B cell (primary cell): ENCODE results near the gene SCN4B.

ENCODE experiments used
- CTCF ChIP-seq: fragments of 200-600 bp; IDR thresholded peaks from one replicate; pipeline ENCODE4 v1.8.0; 2022; ENCODE audit warnings: antibody characterized with exemption, mild to moderate bottlenecking
- EZH2 ChIP-seq: IDR thresholded peaks from 2 replicates; pipeline ENCODE4 v1.6.1; 2012; ENCODE audit warnings: borderline replicate concordance, low read depth, mild to moderate bottlenecking, moderate library complexity, low read length; ENCODE audit not compliant: insufficient read depth, poor library complexity, severe bottlenecking

- TF ChIP-seq CTCF (no peak), EZH2 (no peak)
Observed at GRCh38 chr11:118091690-118092089, 60.9 kb downstream of the SCN4B start.
